ENCODE measurements around the gene TMEM81.

TMEM81 gene

DNA sequence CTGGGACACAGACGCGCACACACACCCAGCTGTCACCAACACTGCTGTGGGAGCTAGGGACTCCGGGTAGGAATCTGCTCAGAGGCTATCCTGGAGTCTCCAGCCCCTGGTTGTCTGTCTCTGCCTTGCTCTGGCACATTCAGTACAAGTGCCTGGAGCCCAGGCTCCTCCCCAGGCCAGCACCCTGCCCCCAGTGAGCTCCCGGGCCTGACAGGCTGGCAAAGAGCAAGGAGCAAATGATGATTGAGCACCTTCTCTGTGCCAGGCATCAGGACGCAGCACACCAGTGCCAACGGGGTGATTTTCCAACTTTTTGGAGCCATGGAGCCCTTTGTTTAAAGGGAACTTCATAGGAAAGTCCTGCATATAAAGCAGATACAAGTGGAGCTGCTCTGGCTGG is 34.8 kb downstream of the TMEM81 start:
- H4K20me1 ChIP-seq (ENCODE audit: insufficient read depth, low read length) = no peaks in the 10 kb centered on the region
- no peak overlapping the region for H3K4me2 ChIP-seq (ENCODE audit: low read length)
- H3K79me2 ChIP-seq (ENCODE audit: low read length) = no peaks in the 10 kb centered on the region
- H3K36me3 ChIP-seq (replicated peaks; ENCODE audit: low read depth, low read length) = no peaks in the 10 kb centered on the region
- H3K27ac ChIP-seq (ENCODE audit: low read length) = no peak overlapping the region
- H3K4me3 ChIP-seq (ENCODE audit: low read length) = no peak overlapping the region
- no peaks in the 10 kb centered on the region for H3K9me3 ChIP-seq (ENCODE audit: insufficient read depth, low read length)
- H2AFZ ChIP-seq (ENCODE audit: low read depth, low read length) = no peak overlapping the region
- peaks cover 7% of the 10 kb centered on the region for H3K4me1 ChIP-seq (ENCODE audit: low read length)
- peaks cover 84% of the 10 kb centered on the region for H3K27me3 ChIP-seq (ENCODE audit: low read depth, low read length)
- no peak overlapping the region for H3K9ac ChIP-seq (ENCODE audit: low read length)
- TF ChIP-seq, protein P1, sequence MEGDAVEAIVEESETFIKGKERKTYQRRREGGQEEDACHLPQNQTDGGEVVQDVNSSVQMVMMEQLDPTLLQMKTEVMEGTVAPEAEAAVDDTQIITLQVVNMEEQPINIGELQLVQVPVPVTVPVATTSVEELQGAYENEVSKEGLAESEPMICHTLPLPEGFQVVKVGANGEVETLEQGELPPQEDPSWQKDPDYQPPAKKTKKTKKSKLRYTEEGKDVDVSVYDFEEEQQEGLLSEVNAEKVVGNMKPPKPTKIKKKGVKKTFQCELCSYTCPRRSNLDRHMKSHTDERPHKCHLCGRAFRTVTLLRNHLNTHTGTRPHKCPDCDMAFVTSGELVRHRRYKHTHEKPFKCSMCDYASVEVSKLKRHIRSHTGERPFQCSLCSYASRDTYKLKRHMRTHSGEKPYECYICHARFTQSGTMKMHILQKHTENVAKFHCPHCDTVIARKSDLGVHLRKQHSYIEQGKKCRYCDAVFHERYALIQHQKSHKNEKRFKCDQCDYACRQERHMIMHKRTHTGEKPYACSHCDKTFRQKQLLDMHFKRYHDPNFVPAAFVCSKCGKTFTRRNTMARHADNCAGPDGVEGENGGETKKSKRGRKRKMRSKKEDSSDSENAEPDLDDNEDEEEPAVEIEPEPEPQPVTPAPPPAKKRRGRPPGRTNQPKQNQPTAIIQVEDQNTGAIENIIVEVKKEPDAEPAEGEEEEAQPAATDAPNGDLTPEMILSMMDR (IDR thresholded peaks at IDR 0.05; ENCODE audit: low read depth, low read length) = no peak
- no peak for TF ChIP-seq EZH2phosphoT487 (IDR thresholded peaks at IDR 0.05; ENCODE audit: low read depth)

DNA sequence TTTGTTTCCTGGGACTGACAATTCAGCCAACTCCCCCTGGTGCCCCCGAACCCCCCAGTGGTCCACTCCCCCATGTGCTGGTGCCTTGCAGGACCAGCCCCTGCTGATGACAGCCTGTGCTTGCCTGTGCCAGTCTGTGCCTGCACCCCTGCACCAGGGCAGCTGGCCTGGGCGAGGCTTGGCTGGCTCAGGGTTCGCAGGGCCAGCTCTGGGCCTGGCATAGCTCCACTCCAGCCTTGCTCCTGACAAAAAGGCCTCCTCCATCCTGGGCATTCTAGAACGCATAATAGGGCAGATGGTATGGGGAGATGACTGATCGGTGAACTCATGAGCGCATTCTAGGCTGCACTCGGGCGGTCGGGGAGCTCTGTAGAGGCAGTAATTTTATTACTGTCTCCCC is 35.9 kb downstream of the TMEM81 start:
- H2AFZ ChIP-seq (ENCODE audit: low read depth, low read length) = no peak overlapping the region
- no peaks in the 10 kb centered on the region for H3K79me2 ChIP-seq (ENCODE audit: low read length)
- H3K4me3 ChIP-seq (ENCODE audit: low read length) = no peak overlapping the region
- no peaks in the 10 kb centered on the region for H3K9me3 ChIP-seq (ENCODE audit: insufficient read depth, low read length)
- no peak overlapping the region for H3K4me2 ChIP-seq (ENCODE audit: low read length)
- peaks cover 7% of the 10 kb centered on the region for H3K4me1 ChIP-seq (ENCODE audit: low read length)
- no peak overlapping the region for H3K27ac ChIP-seq (ENCODE audit: low read length)
- TF ChIP-seq EZH2phosphoT487 (IDR thresholded peaks at IDR 0.05; ENCODE audit: low read depth) = no peak
- TF ChIP-seq, protein P1 (IDR thresholded peaks at IDR 0.05; ENCODE audit: low read depth, low read length) = no peak
- no peaks in the 10 kb centered on the region for H4K20me1 ChIP-seq (ENCODE audit: insufficient read depth, low read length)
- H3K27me3 ChIP-seq (ENCODE audit: low read depth, low read length) = peaks cover 83% of the 10 kb centered on the region
- H3K36me3 ChIP-seq (replicated peaks; ENCODE audit: low read depth, low read length) = no peaks in the 10 kb centered on the region
- H3K9ac ChIP-seq (ENCODE audit: low read length) = no peak overlapping the region

DNA sequence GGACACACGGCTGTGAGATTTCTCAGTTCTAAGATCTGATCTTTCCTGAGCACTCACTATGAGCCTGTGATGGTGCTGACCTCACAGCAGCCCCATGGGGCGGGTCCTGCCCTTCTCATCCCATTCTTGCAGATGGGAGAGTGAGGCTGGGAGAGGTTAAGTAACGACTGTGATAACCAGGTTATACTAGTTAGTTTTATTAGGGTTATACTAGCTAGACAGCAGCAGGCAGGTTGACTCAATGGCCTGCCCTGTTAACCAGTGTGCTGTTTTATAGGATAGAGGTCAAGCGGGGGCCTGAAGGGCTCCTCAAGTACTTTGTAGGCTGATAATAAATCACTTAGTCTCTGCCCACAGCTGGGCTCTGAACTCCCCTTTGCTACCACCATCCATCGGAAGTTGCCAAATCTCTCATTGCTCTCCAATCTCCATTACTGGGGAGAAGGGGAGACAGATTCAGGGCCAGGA is 36.5 kb downstream of the TMEM81 start:
- Histone ChIP-seq H3K27me3 (ENCODE audit: low read depth, low read length) (peaks cover 77% of the 10 kb centered on the region), H3K79me2 (ENCODE audit: low read length) (no peaks in the 10 kb centered on the region), H2AFZ (ENCODE audit: low read depth, low read length) (no peak overlapping the region), H3K27ac (ENCODE audit: low read length) (no peak overlapping the region), H4K20me1 (ENCODE audit: insufficient read depth, low read length) (no peaks in the 10 kb centered on the region), H3K36me3 (replicated peaks; ENCODE audit: low read depth, low read length) (no peaks in the 10 kb centered on the region), H3K9me3 (ENCODE audit: insufficient read depth, low read length) (no peaks in the 10 kb centered on the region), H3K9ac (ENCODE audit: low read length) (no peak overlapping the region), H3K4me2 (ENCODE audit: low read length) (no peak overlapping the region), H3K4me1 (ENCODE audit: low read length) (peaks cover 5% of the 10 kb centered on the region), H3K4me3 (ENCODE audit: low read length) (no peak overlapping the region)
- TF ChIP-seq, protein P1 (IDR thresholded peaks at IDR 0.05; ENCODE audit: low read depth, low read length) = no peak
- no peak for TF ChIP-seq EZH2phosphoT487 (IDR thresholded peaks at IDR 0.05; ENCODE audit: low read depth)

DNA sequence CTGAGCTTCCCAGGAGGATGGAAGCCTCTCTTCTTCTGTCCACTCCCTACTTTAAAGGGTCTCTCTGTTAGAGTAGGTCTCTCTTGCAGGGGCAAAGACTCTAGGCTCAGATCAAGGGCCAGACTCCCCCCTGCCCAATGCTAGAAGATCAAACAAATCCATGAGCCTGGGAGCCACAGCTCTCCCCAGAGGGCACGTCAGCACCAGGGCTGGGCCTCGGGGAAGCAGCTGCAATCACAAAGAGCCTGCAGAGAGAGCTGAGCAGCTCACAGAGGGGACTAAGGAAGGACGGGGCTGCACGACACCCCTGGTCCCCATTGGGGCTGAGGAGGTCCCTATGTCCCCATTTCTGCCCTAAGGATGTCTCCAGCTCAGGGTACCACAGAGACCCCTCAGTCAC is 37.4 kb downstream of the TMEM81 start:
- Histone ChIP-seq H3K4me1 (ENCODE audit: low read length) (no peaks in the 10 kb centered on the region), H3K27ac (ENCODE audit: low read length) (no peak overlapping the region), H3K9ac (ENCODE audit: low read length) (no peak overlapping the region), H3K36me3 (replicated peaks; ENCODE audit: low read depth, low read length) (no peaks in the 10 kb centered on the region), H3K9me3 (ENCODE audit: insufficient read depth, low read length) (no peaks in the 10 kb centered on the region), H4K20me1 (ENCODE audit: insufficient read depth, low read length) (no peaks in the 10 kb centered on the region), H3K4me3 (ENCODE audit: low read length) (no peak overlapping the region), H3K27me3 (ENCODE audit: low read depth, low read length) (peaks cover 72% of the 10 kb centered on the region), H3K4me2 (ENCODE audit: low read length) (no peak overlapping the region), H3K79me2 (ENCODE audit: low read length) (no peaks in the 10 kb centered on the region), H2AFZ (ENCODE audit: low read depth, low read length) (no peak overlapping the region)
- no peak for TF ChIP-seq EZH2phosphoT487 (IDR thresholded peaks at IDR 0.05; ENCODE audit: low read depth)
- TF ChIP-seq, protein P1 (IDR thresholded peaks at IDR 0.05; ENCODE audit: low read depth, low read length) = no peak

Data from OCI-LY3 (cell line).